ENCODE results near the gene TGM3. TPM values are rescaled to one million over a fixed set of nuclear protein-coding genes. Genes with fewer than 3 reads are reported as not detected.

Gene TGM3
- total RNA-seq, 1 donor from 2014 or later, result 1.5 TPM

GRCh38 chr20:2337142-2337541 is 41.3 kb downstream of the TGM3 start:
- H3K27me3 Mint-ChIP-seq, result peaks cover 12% of the 10 kb centered on the region
- no peaks in the 10 kb centered on the region for H3K4me1 Mint-ChIP-seq (ENCODE audit: unreplicated experiment)
- no peak for TF ChIP-seq CTCF (conservative IDR thresholded peaks at IDR 0.05)
- H3K36me3 Mint-ChIP-seq, result no peaks in the 10 kb centered on the region
- H3K9me3 Mint-ChIP-seq, result no peaks in the 10 kb centered on the region
- DNase-seq (ENCODE audit: extremely low spot score, unreplicated experiment), result no peak
- H3K27ac Mint-ChIP-seq, result no peak overlapping the region
- no peak overlapping the region for H3K4me3 Mint-ChIP-seq

GRCh38 chr20:2338411-2339066 is 42.7 kb downstream of the TGM3 start:
- TF ChIP-seq CTCF (conservative IDR thresholded peaks at IDR 0.05), result no peak
- H3K4me3 Mint-ChIP-seq, result no peak overlapping the region
- H3K36me3 Mint-ChIP-seq, result no peaks in the 10 kb centered on the region
- H3K27me3 Mint-ChIP-seq, result peaks cover 12% of the 10 kb centered on the region
- H3K4me1 Mint-ChIP-seq (ENCODE audit: unreplicated experiment), result no peaks in the 10 kb centered on the region
- no peak for DNase-seq (ENCODE audit: extremely low spot score, unreplicated experiment)
- H3K27ac Mint-ChIP-seq, result no peak overlapping the region
- H3K9me3 Mint-ChIP-seq, result no peaks in the 10 kb centered on the region

GRCh38 chr20:2340136-2340535 is 44.3 kb downstream of the TGM3 start:
- Mint-ChIP-seq H3K27ac (no peak overlapping the region), H3K27me3 (peaks cover 8% of the 10 kb centered on the region), H3K4me1 (ENCODE audit: unreplicated experiment) (no peaks in the 10 kb centered on the region), H3K4me3 (no peak overlapping the region), H3K9me3 (no peaks in the 10 kb centered on the region), H3K36me3 (no peaks in the 10 kb centered on the region)
- no peak for DNase-seq (ENCODE audit: extremely low spot score, unreplicated experiment)
- TF ChIP-seq CTCF (conservative IDR thresholded peaks at IDR 0.05), result no peak

- TF ChIP-seq CTCF (conservative IDR thresholded peaks at IDR 0.05), result no peak
- H3K27me3 Mint-ChIP-seq, result peaks cover 11% of the 10 kb centered on the region
- DNase-seq (ENCODE audit: extremely low spot score, unreplicated experiment), result no peak
- no peak overlapping the region for H3K4me3 Mint-ChIP-seq
- no peaks in the 10 kb centered on the region for H3K36me3 Mint-ChIP-seq
- no peak overlapping the region for H3K27ac Mint-ChIP-seq
- H3K4me1 Mint-ChIP-seq (ENCODE audit: unreplicated experiment), result no peaks in the 10 kb centered on the region
- H3K9me3 Mint-ChIP-seq, result no peaks in the 10 kb centered on the region
These were observed 45.0 kb downstream of the TGM3 start for GRCh38 chr20:2340823-2341222.

GRCh38 chr20:2341336-2341735 is 45.5 kb downstream of the TGM3 start:
- Mint-ChIP-seq H3K36me3 (no peaks in the 10 kb centered on the region), H3K27me3 (peaks cover 13% of the 10 kb centered on the region), H3K4me1 (ENCODE audit: unreplicated experiment) (no peaks in the 10 kb centered on the region), H3K27ac (no peak overlapping the region), H3K9me3 (peaks cover under 1% of the 10 kb centered on the region), H3K4me3 (no peak overlapping the region)
- TF ChIP-seq CTCF (conservative IDR thresholded peaks at IDR 0.05), result no peak
- no peak for DNase-seq (ENCODE audit: extremely low spot score, unreplicated experiment)

- no peaks in the 10 kb centered on the region for H3K36me3 Mint-ChIP-seq
- no peak overlapping the region for H3K27ac Mint-ChIP-seq
- TF ChIP-seq CTCF (conservative IDR thresholded peaks at IDR 0.05), result no peak
- H3K4me1 Mint-ChIP-seq (ENCODE audit: unreplicated experiment), result no peaks in the 10 kb centered on the region
- H3K4me3 Mint-ChIP-seq, result no peak overlapping the region
- no peak for DNase-seq (ENCODE audit: extremely low spot score, unreplicated experiment)
- peaks cover 3% of the 10 kb centered on the region for H3K9me3 Mint-ChIP-seq
- peaks cover 11% of the 10 kb centered on the region for H3K27me3 Mint-ChIP-seq
These were observed 46.4 kb downstream of the TGM3 start for GRCh38 chr20:2342243-2342642.
